Vagina (tissue), 2 donors: Measurements from ENCODE around the gene UBE2E3. TPM values are rescaled to one million over a fixed set of nuclear protein-coding genes. Genes with fewer than 3 reads are reported as not detected.
"Not testable (repeated sequence)": the region's sequence is repeated elsewhere in the genome, so short reads cannot be mapped to it uniquely, and the experiment has no call there.

Experiments
- DNase-seq, 2 donors: peaks; one replicate each; pipeline ENCODE4 v3.0.0-alpha.2; 2017; ENCODE audit errors: extremely low spot score in 2 of 2
- H3K27ac ChIP-seq: fragments of 200-600 bp; sonication (generic); one replicate; pipeline ENCODE4 v1.5.1; 2019
- H3K27me3 ChIP-seq: fragments of 200-600 bp; sonication (generic); one replicate; pipeline ENCODE4 v1.5.1; 2019
- H3K36me3 ChIP-seq, 2 donors: fragments of 200-600 bp; sonication (generic); one replicate each; pipeline ENCODE4 v1.5.1; 2017 to 2019
- H3K4me1 ChIP-seq: fragments of 200-600 bp; sonication (generic); one replicate; pipeline ENCODE4 v1.5.1; 2019
- H3K4me3 ChIP-seq, 2 donors: fragments of 200-600 bp; sonication (generic); 1 replicate in 1 of 2; 2 replicates in 1 of 2; pipeline ENCODE4 v1.5.1; 2016 to 2019
- H3K9me3 ChIP-seq: fragments of 200-600 bp; sonication (generic); one replicate; pipeline ENCODE4 v1.5.1; 2019
- CTCF ChIP-seq, 3 experiments: fragments of 450-650 bp in 2 of 3; fragments of 200-600 bp in 1 of 3; sonication (generic) in 1 of 3; IDR thresholded peaks; one replicate each; pipeline ENCODE4 v1.5.1; 2017 to 2019; ENCODE audit warnings: antibody characterized with exemption in 3 of 3, mild to moderate bottlenecking in 2 of 3, moderate library complexity in 2 of 3
- POLR2A ChIP-seq, 2 donors: fragments of 450-650 bp; IDR thresholded peaks; one replicate each; pipeline ENCODE4 v1.6.1; 2017; ENCODE audit warnings: antibody characterized with exemption in 2 of 2, mild to moderate bottlenecking in 2 of 2, moderate library complexity in 2 of 2
- POLR2AphosphoS5 ChIP-seq, 2 donors: sonication (generic); formaldehyde crosslinking; IDR thresholded peaks; one replicate each; pipeline ENCODE4 v1.9.0; 2017; ENCODE audit warnings: antibody characterized with exemption in 2 of 2, mild to moderate bottlenecking in 2 of 2, low read depth in 1 of 2; ENCODE audit not compliant: insufficient read depth in 1 of 2
- intact Hi-C: fragments of 100-400 bp; cut with DNase I; formaldehyde crosslinking; loops from one replicate; pipeline ENCODE4 v1.15.1; 2023
- total RNA-seq: library from RNA; depleted of rRNA; stranded (reverse); fragments of >200 nt; gene quantifications from one replicate; pipeline ENCODE4 v1.2.3, GENCODE V29; 2016

Gene UBE2E3
- total RNA-seq, 1 donor from 2014 or later: 59.9 TPM

GRCh38 chr2:181036445-181036844 lies 56.0 kb downstream of the UBE2E3 start:
- intact Hi-C loops: no loop called here
- H3K27me3 ChIP-seq: no peaks in the 10 kb centered on the region
- H3K9me3 ChIP-seq: no peaks in the 10 kb centered on the region
- no peak overlapping the region for H3K27ac ChIP-seq
- H3K4me1 ChIP-seq: peaks cover 1% of the 10 kb centered on the region
- H3K4me3 ChIP-seq: no peak overlapping the region
- TF ChIP-seq CTCF (IDR thresholded peaks at IDR 0.05): no peak
- TF ChIP-seq POLR2A (IDR thresholded peaks at IDR 0.05): no peak
- TF ChIP-seq POLR2AphosphoS5 (IDR thresholded peaks at IDR 0.05; ENCODE audit: insufficient read depth in 1 of 2, low read depth in 1 of 2): no peak
- no peak for DNase-seq
- H3K36me3 ChIP-seq: no peaks in the 10 kb centered on the region

- no peaks in the 10 kb centered on the region for H3K9me3 ChIP-seq
- no peak overlapping the region for H3K27ac ChIP-seq
- no peaks in the 10 kb centered on the region for H3K27me3 ChIP-seq
- H3K4me3 ChIP-seq: no peak overlapping the region
- intact Hi-C loops: no loop called here
- H3K4me1 ChIP-seq: peaks cover 4% of the 10 kb centered on the region
- no peaks in the 10 kb centered on the region for H3K36me3 ChIP-seq
- TF ChIP-seq POLR2AphosphoS5 (IDR thresholded peaks at IDR 0.05; ENCODE audit: insufficient read depth in 1 of 2, low read depth in 1 of 2) (no peak), CTCF (IDR thresholded peaks at IDR 0.05) (no peak), POLR2A (IDR thresholded peaks at IDR 0.05) (no peak)
- DNase-seq: no peak
These were observed 56.6 kb downstream of the UBE2E3 start for GRCh38 chr2:181036848-181037603.

GRCh38 chr2:181037922-181038321 lies 57.5 kb downstream of the UBE2E3 start:
- TF ChIP-seq POLR2A (IDR thresholded peaks at IDR 0.05) (no peak), CTCF (IDR thresholded peaks at IDR 0.05) (no peak), POLR2AphosphoS5 (IDR thresholded peaks at IDR 0.05; ENCODE audit: insufficient read depth in 1 of 2, low read depth in 1 of 2) (no peak)
- Histone ChIP-seq H3K9me3 (no peaks in the 10 kb centered on the region), H3K4me3 (no peak overlapping the region), H3K27ac (no peak overlapping the region), H3K36me3 (no peaks in the 10 kb centered on the region), H3K27me3 (no peaks in the 10 kb centered on the region), H3K4me1 (peaks cover 4% of the 10 kb centered on the region)
- intact Hi-C loops: no loop called here
- no peak for DNase-seq

GRCh38 chr2:181038796-181039195 lies 58.4 kb downstream of the UBE2E3 start:
- Histone ChIP-seq H3K9me3 (no peaks in the 10 kb centered on the region), H3K4me3 (no peak overlapping the region), H3K27ac (no peak overlapping the region), H3K27me3 (no peaks in the 10 kb centered on the region), H3K4me1 (peaks cover 4% of the 10 kb centered on the region), H3K36me3 (no peaks in the 10 kb centered on the region)
- no peak for DNase-seq
- TF ChIP-seq CTCF (IDR thresholded peaks at IDR 0.05) (no peak), POLR2A (IDR thresholded peaks at IDR 0.05) (no peak), POLR2AphosphoS5 (IDR thresholded peaks at IDR 0.05; ENCODE audit: insufficient read depth in 1 of 2, low read depth in 1 of 2) (no peak)
- intact Hi-C loops: no loop called here

- DNase-seq, intact Hi-C loops, H3K4me3 ChIP-seq, H3K4me1 ChIP-seq, H3K27ac ChIP-seq, H3K9me3 ChIP-seq, H3K36me3 ChIP-seq, H3K27me3 ChIP-seq: not testable (repeated sequence)
These were observed 60.4 kb downstream of the UBE2E3 start for GRCh38 chr2:181040839-181041238.
